Natural killer cell (primary cell): ENCODE measurements around the gene SULT2A1. TPM values are rescaled to one million over a fixed set of nuclear protein-coding genes. Genes with fewer than 3 reads are reported as not detected.

Source experiments
- ATAC-seq, 3 donors: fragments of 150-1000 bp in 2 of 3; fragments of 200-7000 bp in 1 of 3; cut with Tn5 transposase; 1 replicate in 1 of 3; 2 replicates in 2 of 3; pipeline ENCODE4 v1.10.0; 2021; ENCODE audit warnings: mild to moderate bottlenecking in 2 of 3, moderate library complexity in 2 of 3
- DNase-seq, 2 donors: peaks; one replicate each; pipeline versions ENCODE4 v3.0.0 to v3.0.0-alpha.2; 2013 to 2021; ENCODE audit warnings: mixed read lengths in 1 of 2
- H3K27ac ChIP-seq: one replicate; pipeline ENCODE4 v1.5.1; 2013; ENCODE audit warnings: mild to moderate bottlenecking, low read length
- H3K27me3 ChIP-seq: one replicate; pipeline ENCODE4 v1.6.1; 2013; ENCODE audit warnings: low read length; ENCODE audit not compliant: control insufficient read depth, insufficient read depth
- H3K36me3 ChIP-seq: one replicate; pipeline ENCODE4 v1.6.1; 2013; ENCODE audit warnings: low read length; ENCODE audit not compliant: control insufficient read depth, insufficient read depth
- H3K4me1 ChIP-seq: one replicate; pipeline ENCODE4 v1.6.1; 2013; ENCODE audit warnings: low read length; ENCODE audit not compliant: control insufficient read depth, insufficient read depth
- H3K4me3 ChIP-seq: one replicate; pipeline ENCODE4 v1.5.1; 2013; ENCODE audit warnings: low read length
- H3K9me3 ChIP-seq: one replicate; pipeline ENCODE4 v1.6.1; 2013; ENCODE audit warnings: low read length; ENCODE audit not compliant: control insufficient read depth, insufficient read depth
- H3K27ac Mint-ChIP-seq, 2 donors: one replicate each; pipeline ENCODE4 v1.8.0; 2022; ENCODE audit warnings: mild to moderate bottlenecking in 2 of 2, mixed read lengths in 2 of 2, moderate library complexity in 1 of 2
- H3K27me3 Mint-ChIP-seq, 2 donors: one replicate each; pipeline ENCODE4 v1.8.0; 2022; ENCODE audit warnings: low read depth in 2 of 2, mixed read lengths in 2 of 2
- H3K36me3 Mint-ChIP-seq: one replicate; pipeline ENCODE4 v1.8.0; 2022; ENCODE audit warnings: mixed read lengths
- H3K4me1 Mint-ChIP-seq, 2 donors: one replicate each; pipeline ENCODE4 v1.8.0; 2022; ENCODE audit warnings: mixed read lengths in 2 of 2
- H3K4me3 Mint-ChIP-seq: one replicate; pipeline ENCODE4 v1.8.0; 2022; ENCODE audit warnings: mild to moderate bottlenecking, moderate library complexity, mixed read lengths
- H3K9me3 Mint-ChIP-seq, 2 donors: one replicate each; pipeline ENCODE4 v1.8.0; 2022; ENCODE audit warnings: mixed read lengths in 2 of 2
- WGBS: methylation state at CpG from one replicate; pipeline ENCODE4 v1.1.7; 2013; ENCODE audit warnings: missing lambda C conversion rate; ENCODE audit not compliant: insufficient coverage; 5-methylcytosine and 5-hydroxymethylcytosine counted together
- intact Hi-C: fragments of 100-400 bp; cut with micrococcal nuclease; formaldehyde crosslinking; loops from one replicate; pipeline ENCODE4 v1.14.2; 2022
- total RNA-seq, 4 donors: library from RNA; stranded (reverse); fragments of 120-200 nt in 1 of 4; gene quantifications; one replicate each; pipeline versions ENCODE4 v1.2.3 to v1.2.4, GENCODE V29; 2013 to 2022
- TF ChIP-seq, protein P1 (sequence below): fragments of 200-600 bp; IDR thresholded peaks from one replicate; pipeline ENCODE4 v1.8.0; 2022; ENCODE audit warnings: antibody characterized with exemption

SULT2A1 gene
- total RNA-seq, 3 donors from 2014 or later (not counting 1 experiment from before 2014, with no cell fraction given): not detected

DNA sequence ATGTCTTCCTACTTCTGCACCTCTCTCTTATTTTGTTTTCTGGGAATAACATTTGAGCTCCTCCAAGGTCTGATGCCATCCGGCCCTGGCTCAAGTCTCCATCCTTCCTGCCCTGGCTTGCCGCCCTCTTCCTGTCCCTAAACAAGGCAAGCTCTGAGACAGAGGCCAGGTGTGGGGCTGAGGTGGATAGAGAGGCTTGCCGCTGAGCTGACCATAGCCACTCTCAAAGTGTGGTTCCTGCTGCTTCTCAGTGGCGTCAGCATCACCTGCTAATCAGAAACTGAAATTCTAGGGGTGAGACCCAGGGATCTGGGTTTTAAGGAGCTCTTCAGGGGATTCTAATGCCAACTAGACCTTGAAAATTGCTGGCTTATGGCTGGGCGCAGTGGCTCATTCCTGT, 33.1 kb downstream of the SULT2A1 start:
- no peak overlapping the region for H3K4me3 Mint-ChIP-seq
- Histone ChIP-seq H3K4me1 (peaks cover 7% of the 10 kb centered on the region), H3K36me3 (no peaks in the 10 kb centered on the region), H3K27me3 (peaks cover 10% of the 10 kb centered on the region), H3K9me3 (no peaks in the 10 kb centered on the region), H3K27ac (no peak overlapping the region), H3K4me3 (no peak overlapping the region)
- no peak overlapping the region for H3K27ac Mint-ChIP-seq
- H3K27me3 Mint-ChIP-seq: peaks cover 28 to 60% of the 10 kb centered on the region in 2 donors
- H3K9me3 Mint-ChIP-seq: no peaks in the 10 kb centered on the region
- TF ChIP-seq, protein P1, sequence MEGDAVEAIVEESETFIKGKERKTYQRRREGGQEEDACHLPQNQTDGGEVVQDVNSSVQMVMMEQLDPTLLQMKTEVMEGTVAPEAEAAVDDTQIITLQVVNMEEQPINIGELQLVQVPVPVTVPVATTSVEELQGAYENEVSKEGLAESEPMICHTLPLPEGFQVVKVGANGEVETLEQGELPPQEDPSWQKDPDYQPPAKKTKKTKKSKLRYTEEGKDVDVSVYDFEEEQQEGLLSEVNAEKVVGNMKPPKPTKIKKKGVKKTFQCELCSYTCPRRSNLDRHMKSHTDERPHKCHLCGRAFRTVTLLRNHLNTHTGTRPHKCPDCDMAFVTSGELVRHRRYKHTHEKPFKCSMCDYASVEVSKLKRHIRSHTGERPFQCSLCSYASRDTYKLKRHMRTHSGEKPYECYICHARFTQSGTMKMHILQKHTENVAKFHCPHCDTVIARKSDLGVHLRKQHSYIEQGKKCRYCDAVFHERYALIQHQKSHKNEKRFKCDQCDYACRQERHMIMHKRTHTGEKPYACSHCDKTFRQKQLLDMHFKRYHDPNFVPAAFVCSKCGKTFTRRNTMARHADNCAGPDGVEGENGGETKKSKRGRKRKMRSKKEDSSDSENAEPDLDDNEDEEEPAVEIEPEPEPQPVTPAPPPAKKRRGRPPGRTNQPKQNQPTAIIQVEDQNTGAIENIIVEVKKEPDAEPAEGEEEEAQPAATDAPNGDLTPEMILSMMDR: no peak
- H3K4me1 Mint-ChIP-seq: peaks cover 8 to 12% of the 10 kb centered on the region in 2 donors
- intact Hi-C loops: no loop called here
- H3K36me3 Mint-ChIP-seq: no peaks in the 10 kb centered on the region
- no peak for DNase-seq
- 76% methylated on average over 5 of the region's 5 CpGs for WGBS
- ATAC-seq: no peak

DNA sequence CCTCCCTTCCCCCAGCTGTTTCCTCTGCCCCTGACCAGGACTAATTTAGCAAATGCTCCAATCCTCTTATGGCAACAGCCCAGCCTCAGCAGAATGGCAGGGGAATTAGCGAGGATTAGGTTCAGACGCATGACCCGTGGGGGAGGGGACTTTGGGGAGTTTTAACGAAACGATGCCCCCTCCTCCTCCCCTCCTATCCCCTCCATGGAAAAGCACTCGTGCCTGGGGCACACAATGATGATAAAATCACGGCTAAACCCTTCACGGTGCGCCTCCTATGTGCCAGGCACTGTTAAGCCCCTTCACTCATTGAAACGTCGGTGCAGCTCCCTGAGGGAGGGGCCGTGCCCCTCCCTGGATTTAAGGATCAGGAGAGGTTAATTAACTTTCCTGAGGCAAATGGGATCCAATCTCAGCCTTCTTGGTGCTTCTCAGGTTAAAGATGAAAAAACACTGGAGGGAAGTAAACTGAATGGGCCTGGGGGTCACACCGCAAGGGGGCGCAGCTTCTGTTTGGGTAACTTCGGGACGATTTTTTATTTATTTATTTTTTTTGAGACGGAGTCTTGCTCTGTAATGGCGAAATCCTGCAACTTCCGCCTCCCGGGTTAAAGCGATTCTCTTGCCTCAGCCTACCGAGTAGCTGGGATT, 37.2 kb downstream of the SULT2A1 start:
- Mint-ChIP-seq H3K9me3 (no peaks in the 10 kb centered on the region), H3K36me3 (no peaks in the 10 kb centered on the region), H3K4me3 (peak overlapping the region; percentile 49), H3K27ac (peak overlapping the region in 1 of 2 donors; percentile 48), H3K4me1 (peaks cover 8 to 12% of the 10 kb centered on the region in 2 donors), H3K27me3 (peaks cover 34 to 52% of the 10 kb centered on the region in 2 donors)
- intact Hi-C loops: no loop called here
- Histone ChIP-seq H3K27me3 (peaks cover 10% of the 10 kb centered on the region), H3K36me3 (no peaks in the 10 kb centered on the region), H3K27ac (no peak overlapping the region), H3K9me3 (no peaks in the 10 kb centered on the region), H3K4me3 (no peak overlapping the region), H3K4me1 (peaks cover 7% of the 10 kb centered on the region)
- TF ChIP-seq, protein P1: peak; percentile 23
- DNase-seq (peak in 1 of 2 donors; percentile 46), ATAC-seq (no peak)
- WGBS: 5% methylated on average over 17 of the region's 22 CpGs

DNA sequence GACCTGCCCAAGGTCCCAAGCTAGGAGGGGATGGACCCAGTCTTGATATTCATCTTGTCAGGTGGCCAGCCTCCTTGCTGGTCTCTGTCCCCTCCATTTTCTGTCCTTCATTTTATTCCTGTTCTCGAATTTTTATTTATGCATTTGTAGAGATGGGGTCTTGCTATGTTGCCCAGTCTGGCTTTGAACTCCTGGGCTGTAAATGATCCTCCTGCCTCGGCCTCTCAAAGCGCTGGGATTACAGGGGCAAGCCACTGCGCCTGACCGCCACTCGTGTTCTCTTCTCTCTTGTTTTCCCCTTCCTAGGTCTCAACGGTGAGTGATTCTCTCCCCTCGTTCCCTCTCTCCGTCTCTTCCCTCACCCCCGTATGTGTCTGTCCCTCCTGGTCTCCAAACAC, 37.7 kb downstream of the SULT2A1 start:
- WGBS: 62% methylated on average over 10 of the region's 10 CpGs
- H3K9me3 Mint-ChIP-seq: no peaks in the 10 kb centered on the region
- intact Hi-C loops: no loop called here
- no peaks in the 10 kb centered on the region for H3K36me3 ChIP-seq
- no peaks in the 10 kb centered on the region for H3K9me3 ChIP-seq
- H3K4me1 Mint-ChIP-seq: peaks cover 8 to 12% of the 10 kb centered on the region in 2 donors
- H3K36me3 Mint-ChIP-seq: no peaks in the 10 kb centered on the region
- peaks cover 33 to 48% of the 10 kb centered on the region in 2 donors for H3K27me3 Mint-ChIP-seq
- no peak for DNase-seq
- H3K27ac Mint-ChIP-seq: no peak overlapping the region
- ATAC-seq: no peak
- H3K4me3 ChIP-seq: no peak overlapping the region
- TF ChIP-seq, protein P1: no peak
- no peak overlapping the region for H3K27ac ChIP-seq
- H3K27me3 ChIP-seq: peaks cover 10% of the 10 kb centered on the region
- H3K4me1 ChIP-seq: peaks cover 7% of the 10 kb centered on the region
- H3K4me3 Mint-ChIP-seq: no peak overlapping the region

DNA sequence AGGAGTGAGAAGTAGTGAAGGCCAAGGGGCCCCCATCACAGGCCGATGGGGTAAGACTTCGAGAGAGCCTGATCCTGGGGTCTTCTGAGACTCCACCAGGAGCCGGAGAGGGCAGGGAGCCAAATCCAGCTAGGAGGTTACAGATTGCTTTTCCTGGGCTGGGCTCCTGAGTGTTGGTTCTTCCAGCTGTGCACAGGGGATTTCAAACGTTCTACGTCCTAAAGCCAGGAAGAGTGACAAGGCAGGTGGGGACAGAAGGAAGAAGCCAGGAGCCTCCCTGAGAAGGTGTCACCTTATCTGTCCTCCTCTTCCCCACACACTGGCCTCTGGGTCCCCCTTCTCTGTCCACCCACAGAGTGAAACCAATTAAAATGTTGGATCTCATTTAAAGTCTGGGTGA, 43.2 kb downstream of the SULT2A1 start:
- WGBS: 66% methylated on average over 5 of the region's 5 CpGs
- no peak overlapping the region for H3K27ac Mint-ChIP-seq
- peaks cover 6 to 14% of the 10 kb centered on the region in 2 donors for H3K27me3 Mint-ChIP-seq
- Histone ChIP-seq H3K36me3 (no peaks in the 10 kb centered on the region), H3K4me3 (no peak overlapping the region), H3K27me3 (no peaks in the 10 kb centered on the region), H3K9me3 (no peaks in the 10 kb centered on the region), H3K4me1 (no peaks in the 10 kb centered on the region), H3K27ac (no peak overlapping the region)
- TF ChIP-seq, protein P1: no peak
- H3K9me3 Mint-ChIP-seq: no peaks in the 10 kb centered on the region
- no peaks in the 10 kb centered on the region for H3K4me1 Mint-ChIP-seq
- no peak for DNase-seq
- no peak for ATAC-seq
- H3K4me3 Mint-ChIP-seq: no peak overlapping the region
- intact Hi-C loops: no loop called here
- H3K36me3 Mint-ChIP-seq: no peaks in the 10 kb centered on the region
